GM10266 (cell line): ENCODE data around the gene MYPN.

Experiments used
- DNase-seq: peaks from one replicate; pipeline ENCODE4 v3.0.0; 2012; ENCODE audit errors: extremely low spot score
- CTCF ChIP-seq: IDR thresholded peaks from 2 replicates; pipeline ENCODE4 v1.5.1; 2012; ENCODE audit warnings: mild to moderate bottlenecking, low read depth; ENCODE audit not compliant: control insufficient read depth, insufficient read depth; ENCODE audit errors: missing control alignments

Gene MYPN

GRCh38 chr10:68133523-68133922 is 24.2 kb downstream of the MYPN start:
- DNase-seq: no peak
- TF ChIP-seq CTCF: no peak

GRCh38 chr10:68135362-68135761 is 26.1 kb downstream of the MYPN start:
- no peak for TF ChIP-seq CTCF

GRCh38 chr10:68135922-68136792 is 26.9 kb downstream of the MYPN start:
- no peak for TF ChIP-seq CTCF
- no peak for DNase-seq

More at GRCh38 chr10:68135362-68135761, 26.1 kb downstream of the MYPN start:
- DNase-seq: no peak

- no peak for TF ChIP-seq CTCF
- no peak for DNase-seq
Measured at GRCh38 chr10:68137171-68137570, 27.9 kb downstream of the MYPN start.

GRCh38 chr10:68138526-68138925 is 29.2 kb downstream of the MYPN start:
- DNase-seq: no peak
- TF ChIP-seq CTCF: no peak

GRCh38 chr10:68139448-68140272 is 30.4 kb downstream of the MYPN start:
- no peak for TF ChIP-seq CTCF
- DNase-seq: no peak

GRCh38 chr10:68142761-68143160 is 33.5 kb downstream of the MYPN start:
- no peak for TF ChIP-seq CTCF
- no peak for DNase-seq
